Measurements from ENCODE around the gene UMOD. TPM values are rescaled to one million over a fixed set of nuclear protein-coding genes. Genes with fewer than 3 reads are reported as not detected.

Gene UMOD
- total and polyA plus RNA-seq, 11 donors = not detected

DNA sequence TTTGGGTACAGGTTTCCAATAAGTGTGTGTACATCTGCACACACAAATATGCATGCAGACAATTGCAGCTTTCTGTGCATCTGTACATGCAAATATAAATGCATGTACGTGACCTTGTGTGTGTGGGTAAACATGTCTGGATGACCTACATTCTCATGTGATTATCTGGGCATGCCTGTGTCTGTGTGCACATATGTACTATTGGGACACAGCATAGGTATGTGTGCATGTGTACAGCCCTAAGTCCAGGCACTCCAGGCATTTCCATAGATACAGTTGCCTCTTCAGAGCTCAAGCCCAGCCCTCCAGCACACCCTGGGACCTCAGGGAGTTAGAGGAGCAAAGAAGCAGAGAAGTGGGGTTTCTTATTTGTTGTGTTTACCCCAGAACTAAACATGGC is 18.1 kb downstream of the UMOD start:
- TF ChIP-seq, protein P1, sequence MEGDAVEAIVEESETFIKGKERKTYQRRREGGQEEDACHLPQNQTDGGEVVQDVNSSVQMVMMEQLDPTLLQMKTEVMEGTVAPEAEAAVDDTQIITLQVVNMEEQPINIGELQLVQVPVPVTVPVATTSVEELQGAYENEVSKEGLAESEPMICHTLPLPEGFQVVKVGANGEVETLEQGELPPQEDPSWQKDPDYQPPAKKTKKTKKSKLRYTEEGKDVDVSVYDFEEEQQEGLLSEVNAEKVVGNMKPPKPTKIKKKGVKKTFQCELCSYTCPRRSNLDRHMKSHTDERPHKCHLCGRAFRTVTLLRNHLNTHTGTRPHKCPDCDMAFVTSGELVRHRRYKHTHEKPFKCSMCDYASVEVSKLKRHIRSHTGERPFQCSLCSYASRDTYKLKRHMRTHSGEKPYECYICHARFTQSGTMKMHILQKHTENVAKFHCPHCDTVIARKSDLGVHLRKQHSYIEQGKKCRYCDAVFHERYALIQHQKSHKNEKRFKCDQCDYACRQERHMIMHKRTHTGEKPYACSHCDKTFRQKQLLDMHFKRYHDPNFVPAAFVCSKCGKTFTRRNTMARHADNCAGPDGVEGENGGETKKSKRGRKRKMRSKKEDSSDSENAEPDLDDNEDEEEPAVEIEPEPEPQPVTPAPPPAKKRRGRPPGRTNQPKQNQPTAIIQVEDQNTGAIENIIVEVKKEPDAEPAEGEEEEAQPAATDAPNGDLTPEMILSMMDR (IDR thresholded peaks at IDR 0.05) = no peak
- no peak for TF ChIP-seq POLR2A (IDR thresholded peaks at IDR 0.05)
- intact Hi-C loops (cut with DNase I) = no loop called here
- Histone ChIP-seq H3K36me3 (no peaks in the 10 kb centered on the region), H3K27ac (no peak overlapping the region), H3K4me3 (no peak overlapping the region), H3K9me3 (no peaks in the 10 kb centered on the region), H3K4me1 (no peaks in the 10 kb centered on the region), H3K27me3 (peaks cover 0 to 27% (median 0%) of the 10 kb centered on the region in 9 donors)
- DNase-seq (no peak), ATAC-seq (no peak)
- WGBS, 4 donors = 61 to 82% (median 67%) methylated on average over 1 of the region's 1 CpG

DNA sequence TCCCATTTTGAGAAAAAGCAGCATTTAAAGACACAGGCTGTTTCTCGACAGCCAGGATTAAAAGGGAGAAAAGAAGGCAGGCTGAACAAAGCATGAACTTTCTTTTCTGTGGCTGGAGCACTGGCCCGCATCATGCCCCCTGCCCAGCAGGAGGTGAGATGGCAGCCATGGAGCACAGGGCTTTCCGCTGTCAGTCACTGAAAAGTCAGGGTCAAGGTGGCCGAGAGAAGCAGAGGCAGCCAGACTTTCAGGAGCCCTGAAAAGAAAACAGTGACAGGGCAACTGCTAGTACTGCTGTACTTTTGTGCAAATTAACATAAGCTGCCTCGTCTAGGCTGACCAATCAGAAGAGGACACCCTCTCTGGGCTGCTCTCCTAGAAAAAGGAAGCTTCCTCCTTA is 19.4 kb downstream of the UMOD start:
- no peaks in the 10 kb centered on the region for H3K9me3 ChIP-seq
- no peak for DNase-seq
- no peaks in the 10 kb centered on the region for H3K36me3 ChIP-seq
- H3K27me3 ChIP-seq = peaks cover 0 to 20% (median 0%) of the 10 kb centered on the region in 9 donors
- no peaks in the 10 kb centered on the region for H3K4me1 ChIP-seq
- TF ChIP-seq, protein P1 (IDR thresholded peaks at IDR 0.05) = no peak
- no peak for TF ChIP-seq POLR2A (IDR thresholded peaks at IDR 0.05)
- H3K4me3 ChIP-seq = no peak overlapping the region
- no peak for ATAC-seq
- 64 to 71% (median 64%) methylated on average over 5 of the region's 5 CpGs for whole genome bisulfite sequencing, 4 donors
- H3K27ac ChIP-seq = no peak overlapping the region
- intact Hi-C loops (cut with DNase I) = no loop called here

DNA sequence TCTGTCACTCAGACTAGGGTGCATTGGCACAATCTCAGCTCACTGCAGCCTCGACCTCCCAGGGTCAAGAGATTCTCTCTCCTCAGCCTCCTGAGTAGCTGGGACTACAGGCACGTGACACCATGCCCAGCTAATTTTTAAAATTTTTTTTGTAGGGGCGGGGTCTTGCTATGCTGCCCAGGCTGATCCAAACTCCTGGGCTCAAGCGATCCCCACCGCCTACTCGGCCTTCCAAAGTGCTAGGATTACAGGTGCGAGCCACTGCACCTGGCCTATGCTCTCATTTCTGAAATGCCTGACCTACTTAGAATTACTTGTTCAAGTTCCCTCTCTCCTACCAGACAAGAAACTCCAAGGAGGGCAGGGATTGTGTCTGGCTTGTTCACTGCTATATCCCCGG is 20.1 kb downstream of the UMOD start:
- peaks cover 0 to 20% (median 0%) of the 10 kb centered on the region in 9 donors for H3K27me3 ChIP-seq
- TF ChIP-seq, protein P1 (IDR thresholded peaks at IDR 0.05) = no peak
- TF ChIP-seq POLR2A (IDR thresholded peaks at IDR 0.05) = no peak

DNA sequence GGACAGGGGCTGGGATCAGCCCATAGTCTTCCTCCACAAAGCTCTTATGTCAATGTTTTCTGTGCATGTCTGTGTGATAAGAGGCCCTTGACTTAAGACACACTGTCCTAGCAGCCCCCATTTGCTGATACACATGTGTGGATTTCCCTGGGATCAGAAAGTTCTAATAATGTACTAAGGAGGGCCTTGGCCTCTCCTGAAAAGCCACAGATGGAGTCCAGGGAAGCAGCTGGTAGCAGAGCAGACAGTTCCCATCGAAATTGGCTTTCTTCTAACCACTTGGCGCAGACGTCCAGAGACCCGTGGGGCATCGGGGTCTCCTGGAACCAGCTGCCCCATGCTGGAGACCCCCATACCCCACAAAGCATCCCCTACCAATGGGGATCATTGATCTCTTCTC is 20.9 kb downstream of the UMOD start:
- peaks cover 0 to 18% (median 0%) of the 10 kb centered on the region in 9 donors for H3K27me3 ChIP-seq
- WGBS, 4 donors = 43 to 83% (median 78%) methylated on average over 1 to 5 of the region's 5 CpGs
- TF ChIP-seq, protein P1 (IDR thresholded peaks at IDR 0.05) = no peak
- TF ChIP-seq POLR2A (IDR thresholded peaks at IDR 0.05) = no peak
- H3K36me3 ChIP-seq = no peaks in the 10 kb centered on the region
- no peaks in the 10 kb centered on the region for H3K9me3 ChIP-seq
- intact Hi-C loops (cut with DNase I) = no loop called here
- ATAC-seq (no peak), DNase-seq (no peak)
- no peaks in the 10 kb centered on the region for H3K4me1 ChIP-seq
- no peak overlapping the region for H3K4me3 ChIP-seq
- no peak overlapping the region for H3K27ac ChIP-seq

More for the DNA sequence above, 20.1 kb downstream of the UMOD start:
- ATAC-seq = no peak
- Histone ChIP-seq H3K4me1 (no peaks in the 10 kb centered on the region), H3K9me3 (no peaks in the 10 kb centered on the region), H3K4me3 (no peak overlapping the region), H3K27ac (no peak overlapping the region), H3K36me3 (no peaks in the 10 kb centered on the region)
- intact Hi-C loops (cut with DNase I) = no loop called here
- 78 to 88% (median 82%) methylated on average over 8 of the region's 8 CpGs for WGBS, 4 donors
- DNase-seq = no peak
